ENCODE results near the gene TMEM175.
A peak's percentile ranks its signal among the peaks of the same experiment; 100 is the strongest.

The TMEM175 gene

DNA sequence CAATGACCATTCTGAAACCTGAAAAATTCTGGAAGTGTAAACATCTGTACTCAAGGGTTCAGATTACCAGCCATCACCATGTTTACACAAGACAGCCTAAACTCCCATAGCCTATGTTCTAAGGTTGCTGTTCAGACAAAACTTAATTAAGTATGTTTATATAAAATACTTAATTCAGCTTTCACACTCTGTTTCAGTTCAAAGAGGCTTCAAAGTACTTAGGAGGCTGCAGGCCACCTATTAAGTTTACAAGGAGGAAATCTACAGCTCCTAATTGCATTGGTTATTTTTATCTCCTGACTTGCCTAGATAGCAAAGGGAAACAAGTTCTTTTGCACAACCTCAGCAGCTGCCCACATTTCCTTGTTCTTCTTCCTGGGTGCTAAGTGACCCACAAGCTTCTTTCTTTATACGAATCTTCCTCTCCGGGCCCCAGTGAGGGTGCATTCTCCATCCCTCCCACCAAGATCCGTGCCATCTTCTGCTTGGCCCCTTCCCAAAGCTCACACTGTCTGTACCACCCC is 2.2 kb upstream of the TMEM175 start:
- Histone ChIP-seq H3K9me3 (ENCODE audit: control insufficient read depth, insufficient read depth, low read length) (no peaks in the 10 kb centered on the region), H3K4me3 (ENCODE audit: low read length) (peak overlapping the region; percentile 98), H3F3A (ENCODE audit: control insufficient read depth, insufficient read depth) (peaks cover 17% of the 10 kb centered on the region), H4K20me1 (ENCODE audit: control insufficient read depth, insufficient read depth, low read depth, low read length) (peaks cover 23% of the 10 kb centered on the region), H3K4me1 (ENCODE audit: control insufficient read depth, low read length) (peaks cover 39% of the 10 kb centered on the region), H3K36me3 (ENCODE audit: control insufficient read depth, low read length) (peaks cover 4% of the 10 kb centered on the region), H3K9me2 (replicated peaks; ENCODE audit: control insufficient read depth, low read length) (no peaks in the 10 kb centered on the region), H3K27ac (ENCODE audit: low read depth, low read length) (no peak overlapping the region), H3K4me2 (ENCODE audit: low read length) (peak overlapping the region; percentile 99), H3K79me2 (ENCODE audit: control insufficient read depth, low read length) (peaks cover 65% of the 10 kb centered on the region), H3K27me3 (ENCODE audit: control insufficient read depth, low read length) (peaks cover 12% of the 10 kb centered on the region)
- no peak for TF ChIP-seq EZH2phosphoT487 (IDR thresholded peaks at IDR 0.05; ENCODE audit: borderline replicate concordance, low read length)
- TF ChIP-seq, protein P1, sequence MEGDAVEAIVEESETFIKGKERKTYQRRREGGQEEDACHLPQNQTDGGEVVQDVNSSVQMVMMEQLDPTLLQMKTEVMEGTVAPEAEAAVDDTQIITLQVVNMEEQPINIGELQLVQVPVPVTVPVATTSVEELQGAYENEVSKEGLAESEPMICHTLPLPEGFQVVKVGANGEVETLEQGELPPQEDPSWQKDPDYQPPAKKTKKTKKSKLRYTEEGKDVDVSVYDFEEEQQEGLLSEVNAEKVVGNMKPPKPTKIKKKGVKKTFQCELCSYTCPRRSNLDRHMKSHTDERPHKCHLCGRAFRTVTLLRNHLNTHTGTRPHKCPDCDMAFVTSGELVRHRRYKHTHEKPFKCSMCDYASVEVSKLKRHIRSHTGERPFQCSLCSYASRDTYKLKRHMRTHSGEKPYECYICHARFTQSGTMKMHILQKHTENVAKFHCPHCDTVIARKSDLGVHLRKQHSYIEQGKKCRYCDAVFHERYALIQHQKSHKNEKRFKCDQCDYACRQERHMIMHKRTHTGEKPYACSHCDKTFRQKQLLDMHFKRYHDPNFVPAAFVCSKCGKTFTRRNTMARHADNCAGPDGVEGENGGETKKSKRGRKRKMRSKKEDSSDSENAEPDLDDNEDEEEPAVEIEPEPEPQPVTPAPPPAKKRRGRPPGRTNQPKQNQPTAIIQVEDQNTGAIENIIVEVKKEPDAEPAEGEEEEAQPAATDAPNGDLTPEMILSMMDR (IDR thresholded peaks at IDR 0.05; ENCODE audit: low read depth, low read length, poor library complexity, severe bottlenecking), result no peak

GRCh38 chr4:930827-931193 is 1.4 kb upstream of the TMEM175 start:
- Histone ChIP-seq H3K4me3 (ENCODE audit: low read length) (peak overlapping the region; percentile 98), H3K27ac (ENCODE audit: low read depth, low read length) (no peak overlapping the region), H3K4me1 (ENCODE audit: control insufficient read depth, low read length) (peaks cover 45% of the 10 kb centered on the region), H3K4me2 (ENCODE audit: low read length) (peak overlapping the region; percentile 99), H3F3A (ENCODE audit: control insufficient read depth, insufficient read depth) (peaks cover 21% of the 10 kb centered on the region), H3K9me2 (replicated peaks; ENCODE audit: control insufficient read depth, low read length) (no peaks in the 10 kb centered on the region), H3K79me2 (ENCODE audit: control insufficient read depth, low read length) (peaks cover 58% of the 10 kb centered on the region), H3K27me3 (ENCODE audit: control insufficient read depth, low read length) (peaks cover 17% of the 10 kb centered on the region), H3K36me3 (ENCODE audit: control insufficient read depth, low read length) (peaks cover 4% of the 10 kb centered on the region), H4K20me1 (ENCODE audit: control insufficient read depth, insufficient read depth, low read depth, low read length) (peaks cover 20% of the 10 kb centered on the region), H3K9me3 (ENCODE audit: control insufficient read depth, insufficient read depth, low read length) (no peaks in the 10 kb centered on the region)
- no peak for TF ChIP-seq EZH2phosphoT487 (IDR thresholded peaks at IDR 0.05; ENCODE audit: borderline replicate concordance, low read length)
- TF ChIP-seq, protein P1 (IDR thresholded peaks at IDR 0.05; ENCODE audit: low read depth, low read length, poor library complexity, severe bottlenecking), result no peak

GRCh38 chr4:931194-931959 is 883 bp upstream of the TMEM175 start:
- Histone ChIP-seq H3K27me3 (ENCODE audit: control insufficient read depth, low read length) (peaks cover 18% of the 10 kb centered on the region), H3K4me1 (ENCODE audit: control insufficient read depth, low read length) (peaks cover 50% of the 10 kb centered on the region), H3K4me2 (ENCODE audit: low read length) (peak overlapping the region; percentile 99), H3K9me2 (replicated peaks; ENCODE audit: control insufficient read depth, low read length) (no peaks in the 10 kb centered on the region), H3F3A (ENCODE audit: control insufficient read depth, insufficient read depth) (peaks cover 27% of the 10 kb centered on the region), H4K20me1 (ENCODE audit: control insufficient read depth, insufficient read depth, low read depth, low read length) (peaks cover 20% of the 10 kb centered on the region), H3K4me3 (ENCODE audit: low read length) (peak overlapping the region; percentile 98), H3K9me3 (ENCODE audit: control insufficient read depth, insufficient read depth, low read length) (no peaks in the 10 kb centered on the region), H3K27ac (ENCODE audit: low read depth, low read length) (no peak overlapping the region), H3K36me3 (ENCODE audit: control insufficient read depth, low read length) (peaks cover 4% of the 10 kb centered on the region), H3K79me2 (ENCODE audit: control insufficient read depth, low read length) (peaks cover 52% of the 10 kb centered on the region)
- TF ChIP-seq EZH2phosphoT487 (IDR thresholded peaks at IDR 0.05; ENCODE audit: borderline replicate concordance, low read length), result no peak
- TF ChIP-seq, protein P1 (IDR thresholded peaks at IDR 0.05; ENCODE audit: low read depth, low read length, poor library complexity, severe bottlenecking), result no peak
